Measurements from ENCODE around the gene DTNBP1. TPM values are rescaled to one million over a fixed set of nuclear protein-coding genes. Genes with fewer than 3 reads are reported as not detected.

DTNBP1 gene
- total RNA-seq, 1 experiment from 2014 or later: 13.5 TPM

- H3K36me3 Mint-ChIP-seq (ENCODE audit: insufficient read depth, unreplicated experiment): peaks cover 11% of the 10 kb centered on the region
- POLR2A ChIA-PET: no interaction called here
- H3K4me1 Mint-ChIP-seq (ENCODE audit: insufficient read depth, unreplicated experiment): peaks cover 28% of the 10 kb centered on the region
- BruUV-seq (replicated peaks): no TSS peak
- H3K27me3 Mint-ChIP-seq (ENCODE audit: insufficient read depth, unreplicated experiment): no peaks in the 10 kb centered on the region
- CTCF ChIA-PET: interaction anchor here (0.6 kb wide), 1 partner anchor 698 kb away, joined by 3 read pairs; no protein-coding TSS in a partner anchor
- no peak for TF ChIP-seq CTCF (IDR thresholded peaks at IDR 0.05; ENCODE audit: unreplicated experiment)
- H3K9me3 Mint-ChIP-seq (ENCODE audit: unreplicated experiment): no peaks in the 10 kb centered on the region
- no peak overlapping the region for H3K27ac Mint-ChIP-seq (ENCODE audit: low read depth, unreplicated experiment)
- DNase-seq (ENCODE audit: unreplicated experiment): no peak
- intact Hi-C loops (cut with micrococcal nuclease): no loop called here
- H3K4me3 Mint-ChIP-seq (ENCODE audit: unreplicated experiment): no peak overlapping the region
These were observed 179.8 kb downstream of the DTNBP1 start for GRCh38 chr6:15483060-15483459.

DNA sequence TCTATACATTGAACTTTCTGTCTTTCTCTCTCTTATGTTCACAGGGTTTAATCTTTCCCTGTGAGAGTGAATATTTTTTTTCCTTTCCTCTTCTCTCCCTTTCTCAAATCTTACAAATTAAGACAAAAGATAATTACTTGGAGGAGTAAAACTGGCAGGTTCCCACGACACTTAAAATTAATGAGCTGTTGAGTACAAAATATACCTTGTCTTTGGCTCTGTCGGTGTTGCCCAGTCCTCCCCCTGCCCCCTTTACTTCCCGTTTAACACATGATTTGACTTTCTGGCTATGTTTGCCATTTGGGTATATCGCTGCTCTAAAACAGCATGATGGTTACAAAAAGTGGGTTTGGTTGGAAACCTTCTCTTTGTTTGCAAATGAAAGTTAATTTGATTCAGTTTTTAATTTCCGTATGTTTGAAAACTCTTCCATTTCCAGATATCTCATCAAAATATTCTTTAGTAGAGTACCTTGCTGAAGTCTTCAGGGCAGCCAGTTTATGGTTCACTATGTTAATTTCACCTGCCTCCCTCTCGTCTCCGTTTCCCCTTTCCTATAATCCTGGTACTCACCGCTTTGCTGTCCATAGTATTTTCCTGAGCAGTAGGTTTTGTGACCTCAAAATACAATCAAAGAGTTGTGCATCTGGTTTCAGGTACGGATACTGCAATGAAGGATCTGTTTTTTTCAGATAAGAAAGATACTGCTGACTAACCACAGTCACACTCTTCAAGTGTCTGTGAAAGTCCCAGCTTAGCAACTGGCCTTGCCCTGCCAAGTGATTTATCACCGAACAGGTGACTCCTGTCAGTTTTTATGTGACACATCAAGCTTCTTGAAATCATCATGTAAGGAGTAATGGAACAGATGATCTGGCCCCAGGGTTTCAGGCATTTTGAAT lies 181.2 kb downstream of the DTNBP1 start:
- TF ChIP-seq CTCF (IDR thresholded peaks at IDR 0.05; ENCODE audit: unreplicated experiment): no peak
- Mint-ChIP-seq H3K36me3 (ENCODE audit: insufficient read depth, unreplicated experiment) (peaks cover 12% of the 10 kb centered on the region), H3K27ac (ENCODE audit: low read depth, unreplicated experiment) (no peak overlapping the region)

DNA sequence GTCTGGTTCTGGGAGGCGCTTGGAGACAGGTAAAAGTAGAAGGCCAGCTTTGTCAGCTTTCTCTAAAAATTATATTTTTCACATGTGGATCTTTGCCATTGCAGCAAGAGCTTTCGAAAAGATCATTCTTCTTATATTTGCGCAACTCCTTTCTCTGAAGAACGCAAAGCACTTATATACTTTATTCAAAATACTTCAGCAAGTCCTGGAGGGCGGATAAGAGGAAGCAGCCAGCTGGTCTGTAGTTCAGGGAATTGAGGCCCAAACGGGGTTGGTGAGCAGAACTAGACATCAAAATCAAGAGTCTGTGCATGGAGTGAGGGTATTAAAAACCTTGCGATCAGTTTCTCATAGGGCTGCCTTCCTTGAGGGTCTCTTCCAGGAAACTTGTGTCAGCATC lies 182.3 kb downstream of the DTNBP1 start:
- DNase-seq (ENCODE audit: unreplicated experiment): no peak
- CTCF ChIA-PET: interaction anchor here (0.6 to 1.7 kb wide), 3 partner anchors 12 to 219 kb away, joined by 3 to 5 read pairs (median 4); no protein-coding TSS in a partner anchor
- Mint-ChIP-seq H3K27ac (ENCODE audit: low read depth, unreplicated experiment) (no peak overlapping the region), H3K4me1 (ENCODE audit: insufficient read depth, unreplicated experiment) (peaks cover 23% of the 10 kb centered on the region), H3K36me3 (ENCODE audit: insufficient read depth, unreplicated experiment) (peaks cover 21% of the 10 kb centered on the region), H3K27me3 (ENCODE audit: insufficient read depth, unreplicated experiment) (no peaks in the 10 kb centered on the region), H3K4me3 (ENCODE audit: unreplicated experiment) (no peak overlapping the region), H3K9me3 (ENCODE audit: unreplicated experiment) (no peaks in the 10 kb centered on the region)
- TF ChIP-seq CTCF (IDR thresholded peaks at IDR 0.05; ENCODE audit: unreplicated experiment): no peak
- POLR2A ChIA-PET: interaction anchor here (0.8 kb wide), 1 partner anchor 9 kb away, joined by 4 read pairs; no protein-coding TSS in a partner anchor
- intact Hi-C loops (cut with micrococcal nuclease): no loop called here
- no TSS peak for BruUV-seq (replicated peaks)

More for the DNA sequence above, 181.2 kb downstream of the DTNBP1 start:
- DNase-seq (ENCODE audit: unreplicated experiment): no peak
- CTCF ChIA-PET: interaction anchor here (0.6 to 1.7 kb wide), 2 partner anchors 11 to 157 kb away, joined by 3 to 4 read pairs; no protein-coding TSS in a partner anchor
- H3K4me1 Mint-ChIP-seq (ENCODE audit: insufficient read depth, unreplicated experiment): peaks cover 28% of the 10 kb centered on the region
- intact Hi-C loops (cut with micrococcal nuclease): no loop called here
- no peaks in the 10 kb centered on the region for H3K9me3 Mint-ChIP-seq (ENCODE audit: unreplicated experiment)
- no TSS peak for BruUV-seq (replicated peaks)
- POLR2A ChIA-PET: interaction anchor here (0.6 kb wide), 1 partner anchor 1656 kb away, joined by 3 read pairs; no protein-coding TSS in a partner anchor
- H3K4me3 Mint-ChIP-seq (ENCODE audit: unreplicated experiment): no peak overlapping the region
- no peaks in the 10 kb centered on the region for H3K27me3 Mint-ChIP-seq (ENCODE audit: insufficient read depth, unreplicated experiment)

DNA sequence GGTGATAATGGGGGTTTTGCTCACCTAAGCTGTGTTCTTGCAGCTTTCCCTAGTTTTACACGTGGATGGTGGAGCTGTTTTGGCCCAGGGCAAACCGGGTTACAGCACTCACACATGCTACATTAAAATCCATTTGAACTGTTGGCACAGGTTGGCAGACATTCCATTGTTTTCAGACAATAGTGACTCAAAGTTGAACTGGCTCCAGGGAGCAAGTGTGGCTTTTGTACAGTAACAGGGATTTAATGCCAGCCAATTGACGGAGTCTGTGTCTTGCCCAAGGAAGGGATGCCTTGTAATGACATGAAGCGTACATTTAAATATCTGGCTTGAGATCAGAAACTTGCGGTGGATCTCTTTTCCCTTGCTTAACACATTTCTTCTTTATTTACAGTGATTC lies 183.1 kb downstream of the DTNBP1 start:
- no TSS peak for BruUV-seq (replicated peaks)
- H3K27ac Mint-ChIP-seq (ENCODE audit: low read depth, unreplicated experiment): no peak overlapping the region
- peaks cover 25% of the 10 kb centered on the region for H3K36me3 Mint-ChIP-seq (ENCODE audit: insufficient read depth, unreplicated experiment)
- DNase-seq (ENCODE audit: unreplicated experiment): peak; percentile 99
- no peak overlapping the region for H3K4me3 Mint-ChIP-seq (ENCODE audit: unreplicated experiment)
- TF ChIP-seq CTCF (IDR thresholded peaks at IDR 0.05; ENCODE audit: unreplicated experiment): no peak
- CTCF ChIA-PET: no interaction called here
- no peaks in the 10 kb centered on the region for H3K9me3 Mint-ChIP-seq (ENCODE audit: unreplicated experiment)
- intact Hi-C loops (cut with micrococcal nuclease): no loop called here
- no peaks in the 10 kb centered on the region for H3K27me3 Mint-ChIP-seq (ENCODE audit: insufficient read depth, unreplicated experiment)
- peaks cover 19% of the 10 kb centered on the region for H3K4me1 Mint-ChIP-seq (ENCODE audit: insufficient read depth, unreplicated experiment)
- POLR2A ChIA-PET: no interaction called here
